GM11168 (cell line): ENCODE data around the gene ITGA8.
"Not testable (repeated sequence)": the region's sequence is repeated elsewhere in the genome, so short reads cannot be mapped to it uniquely, and the experiment has no call there.

Experiments
- in situ Hi-C: fragments of 300-500 bp; cut with MboI; formaldehyde crosslinking; loops from one replicate; pipeline ENCODE4 v1.12.0; 2022; ENCODE audit warnings: low sequenced_read_pairs; ENCODE audit not compliant: unreplicated experiment

The ITGA8 gene

GRCh38 chr10:15478950-15479349 is 240.8 kb downstream of the ITGA8 start:
- in situ Hi-C loops: no loop called here

- in situ Hi-C loops: no loop called here
Measured at GRCh38 chr10:15478429-15478828, 241.3 kb downstream of the ITGA8 start.

- in situ Hi-C loops: no loop called here
Measured at GRCh38 chr10:15476337-15476736, 243.4 kb downstream of the ITGA8 start.

- in situ Hi-C loops: not testable (repeated sequence)
Measured at GRCh38 chr10:15475439-15475838, 244.3 kb downstream of the ITGA8 start.

- in situ Hi-C loops: no loop called here
Measured at GRCh38 chr10:15474671-15475070, 245.1 kb downstream of the ITGA8 start.

- in situ Hi-C loops: no loop called here
Measured at GRCh38 chr10:15473396-15473767, 246.3 kb downstream of the ITGA8 start.

GRCh38 chr10:15472431-15473395 is 247.0 kb downstream of the ITGA8 start:
- in situ Hi-C loops: no loop called here

- in situ Hi-C loops: no loop called here
Measured at GRCh38 chr10:15472008-15472407, 247.7 kb downstream of the ITGA8 start.

GRCh38 chr10:15469111-15469510 is 250.6 kb downstream of the ITGA8 start:
- in situ Hi-C loops: no loop called here

- in situ Hi-C loops: no loop called here
Measured at GRCh38 chr10:15464381-15464780, 255.3 kb downstream of the ITGA8 start.
